Hypothalamus (tissue), 51 donors: ENCODE data around the gene STOX2.

Experiments used
- DNase-seq, 51 donors: peaks; one replicate each; lab custom pipeline; 2025; lab: John Stamatoyannopoulos, UW

Gene STOX2

DNA sequence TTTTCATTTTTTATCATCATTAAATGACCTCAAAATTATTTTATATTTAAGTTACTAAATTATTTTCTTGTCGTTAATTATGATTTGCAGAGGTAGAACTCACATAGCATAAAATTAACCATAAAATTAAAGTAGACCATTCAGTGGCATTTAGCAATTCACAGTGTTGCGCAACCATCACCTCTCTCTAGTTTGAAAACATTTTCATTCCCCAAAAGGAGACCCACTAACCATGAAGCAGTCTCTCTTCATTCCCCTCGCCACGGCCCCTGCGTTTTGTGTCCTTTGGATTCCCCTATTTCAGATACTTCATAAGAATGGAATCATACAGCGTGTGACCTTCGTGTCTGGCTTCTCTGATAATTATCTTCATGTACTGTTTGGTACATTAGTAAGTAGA, 157.7 kb downstream of the STOX2 start:
- DNase-seq = no peak

DNA sequence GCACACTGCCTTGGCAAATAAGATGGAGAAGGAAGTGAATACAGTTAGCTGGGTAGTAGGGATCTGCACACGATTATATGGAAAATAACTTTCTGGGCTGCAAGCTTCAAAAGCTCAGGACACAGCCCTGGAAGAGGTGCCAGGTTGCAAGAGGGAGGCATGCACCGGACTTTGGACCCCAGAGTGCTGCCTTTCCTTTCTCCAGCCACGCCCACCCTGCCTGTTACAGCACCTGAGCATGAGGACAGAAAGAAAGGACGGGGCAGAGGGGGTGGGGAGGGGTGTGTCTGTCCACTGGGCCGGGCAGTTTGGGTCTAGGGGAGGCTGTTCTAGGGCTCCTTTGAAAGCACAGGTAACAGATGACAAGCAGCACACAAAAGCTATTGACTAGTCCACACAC, 159.8 kb downstream of the STOX2 start:
- no peak for DNase-seq

DNA sequence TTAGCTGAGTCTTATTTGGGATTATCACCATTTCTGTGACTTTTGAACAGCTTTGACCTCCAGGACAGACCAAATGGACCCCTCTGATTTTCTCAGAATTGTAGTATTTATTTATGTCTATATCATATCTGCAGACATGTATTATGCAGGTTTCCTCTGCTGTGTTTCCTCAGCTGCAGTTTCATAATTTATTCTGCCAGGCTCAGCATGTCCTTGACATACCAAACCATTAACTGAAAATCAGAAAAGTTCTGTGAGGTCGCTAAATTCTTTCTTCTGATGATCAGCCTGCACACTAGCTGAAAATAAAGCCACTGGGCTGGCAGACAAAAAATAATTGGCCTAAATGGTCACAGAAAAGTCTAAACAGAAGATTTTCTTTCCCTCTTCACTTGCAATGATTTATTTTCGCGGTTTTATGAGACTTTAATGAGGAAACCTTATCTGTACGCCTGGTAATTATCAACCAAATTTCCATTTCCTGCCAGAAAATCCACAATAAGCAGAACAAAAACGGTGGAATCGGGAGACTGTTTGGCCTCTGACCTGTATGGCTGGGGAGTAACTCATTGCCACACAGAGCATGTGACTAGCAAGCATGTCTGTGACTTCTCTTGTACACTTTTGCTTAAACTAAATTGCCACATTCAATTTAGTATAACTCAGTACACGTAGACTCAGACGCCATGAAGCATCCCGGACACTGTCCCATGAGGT, 161.6 kb downstream of the STOX2 start:
- no peak for DNase-seq

DNA sequence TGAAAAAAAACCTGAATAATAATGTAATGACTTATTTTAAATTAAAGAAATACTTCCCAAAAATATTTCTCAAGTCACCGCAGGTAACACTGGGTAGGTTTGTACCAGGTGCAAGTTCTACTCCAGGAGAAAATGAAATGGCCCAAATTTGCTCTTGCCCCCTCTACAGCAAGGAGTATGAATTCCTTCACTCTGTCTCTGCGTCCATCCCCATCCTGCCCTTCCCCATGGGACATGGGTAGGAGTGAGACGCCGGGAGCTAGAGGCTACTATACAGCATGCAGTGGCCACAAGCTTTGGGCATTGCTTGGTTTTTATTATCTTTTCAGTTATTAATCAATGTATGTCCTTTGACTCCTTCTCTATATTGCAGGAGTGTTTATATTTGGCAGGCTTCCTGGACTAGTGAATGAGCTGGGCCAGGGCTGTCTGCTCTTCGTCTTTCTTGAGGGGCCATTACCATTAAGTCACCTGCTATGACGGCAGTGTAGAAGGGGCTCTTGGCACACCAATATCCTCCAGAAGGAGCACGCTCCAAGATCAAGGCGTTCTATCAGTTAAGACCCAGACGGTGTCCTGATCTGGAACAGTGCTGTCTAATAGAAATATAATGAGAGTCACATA, 162.9 kb downstream of the STOX2 start:
- DNase-seq = no peak
